ENCODE results near the gene NOD2.

DNA sequence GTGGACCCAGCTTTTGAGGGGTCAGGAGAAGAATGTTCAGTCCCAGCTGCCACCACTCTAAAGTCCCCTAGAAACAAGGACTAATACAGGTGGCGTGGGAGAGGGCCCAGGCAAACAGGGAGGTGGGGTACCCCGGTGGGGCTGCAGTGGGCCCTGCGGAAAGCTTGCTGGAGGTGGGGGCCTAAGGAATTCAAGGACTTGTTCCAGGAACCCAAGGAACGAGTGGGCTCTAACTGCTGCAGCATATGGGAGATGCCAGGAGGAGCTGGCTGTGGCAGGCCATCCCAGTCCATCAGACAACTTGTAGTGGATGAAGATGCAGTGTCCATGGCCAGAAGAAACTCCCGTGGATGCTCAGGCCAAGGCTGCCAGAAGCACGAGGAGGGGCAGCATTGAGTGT is 22.9 kb upstream of the NOD2 start:
- TF ChIP-seq, protein P1, sequence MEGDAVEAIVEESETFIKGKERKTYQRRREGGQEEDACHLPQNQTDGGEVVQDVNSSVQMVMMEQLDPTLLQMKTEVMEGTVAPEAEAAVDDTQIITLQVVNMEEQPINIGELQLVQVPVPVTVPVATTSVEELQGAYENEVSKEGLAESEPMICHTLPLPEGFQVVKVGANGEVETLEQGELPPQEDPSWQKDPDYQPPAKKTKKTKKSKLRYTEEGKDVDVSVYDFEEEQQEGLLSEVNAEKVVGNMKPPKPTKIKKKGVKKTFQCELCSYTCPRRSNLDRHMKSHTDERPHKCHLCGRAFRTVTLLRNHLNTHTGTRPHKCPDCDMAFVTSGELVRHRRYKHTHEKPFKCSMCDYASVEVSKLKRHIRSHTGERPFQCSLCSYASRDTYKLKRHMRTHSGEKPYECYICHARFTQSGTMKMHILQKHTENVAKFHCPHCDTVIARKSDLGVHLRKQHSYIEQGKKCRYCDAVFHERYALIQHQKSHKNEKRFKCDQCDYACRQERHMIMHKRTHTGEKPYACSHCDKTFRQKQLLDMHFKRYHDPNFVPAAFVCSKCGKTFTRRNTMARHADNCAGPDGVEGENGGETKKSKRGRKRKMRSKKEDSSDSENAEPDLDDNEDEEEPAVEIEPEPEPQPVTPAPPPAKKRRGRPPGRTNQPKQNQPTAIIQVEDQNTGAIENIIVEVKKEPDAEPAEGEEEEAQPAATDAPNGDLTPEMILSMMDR (IDR thresholded peaks at IDR 0.05) = no peak
- TF ChIP-seq POLR2A (IDR thresholded peaks at IDR 0.05) = no peak
